Measurements from ENCODE around the gene TFE3. TPM values are rescaled to one million over a fixed set of nuclear protein-coding genes. Genes with fewer than 3 reads are reported as not detected.

TFE3 gene
- total and polyA plus RNA-seq, 10 of the 15 experiments (the other 5 are each of a cell fraction or from before 2014, with no cell fraction given): 3.5 to 20.4 (median 11.6) TPM

- TF ChIP-seq BCL11A (IDR thresholded peaks at IDR 0.05; ENCODE audit: low read depth, low read length) (no peak), SUPT20H (IDR thresholded peaks at IDR 0.05; ENCODE audit: borderline replicate concordance, control insufficient read depth, low read depth, low read length) (no peak), CTCF (IDR thresholded peaks at IDR 0.05 in 2 of 3, conservative IDR thresholded peaks at IDR 0.05 in 1 of 3; ENCODE audit: control insufficient read depth in 2 of 3, extremely low read depth in 1 of 3, insufficient read depth in 1 of 3, low read depth in 3 of 3, low read length in 3 of 3) (no peak), SIN3A (IDR thresholded peaks at IDR 0.05; ENCODE audit: low read depth, low read length) (no peak), PAX8 (IDR thresholded peaks at IDR 0.05) (no peak), KLF5 (IDR thresholded peaks at IDR 0.05; ENCODE audit: partially characterized antibody) (peak; percentile 98), SP1 (IDR thresholded peaks at IDR 0.05; ENCODE audit: low read depth, low read length) (no peak), YBX1 (IDR thresholded peaks at IDR 0.05) (no peak), SMC3 (IDR thresholded peaks at IDR 0.05; ENCODE audit: borderline replicate concordance, low read length) (no peak), CEBPZ (IDR thresholded peaks at IDR 0.05; ENCODE audit: low read depth, low read length) (no peak), MTA3 (IDR thresholded peaks at IDR 0.05; ENCODE audit: borderline replicate concordance, low read length) (no peak), MEF2B (IDR thresholded peaks at IDR 0.05; ENCODE audit: partially characterized antibody, poor library complexity, severe bottlenecking) (no peak), PKNOX1 (IDR thresholded peaks at IDR 0.05) (peak; percentile 80), BMI1 (IDR thresholded peaks at IDR 0.05; ENCODE audit: borderline replicate concordance) (no peak), LARP7 (IDR thresholded peaks at IDR 0.05) (no peak), CHD1 (IDR thresholded peaks at IDR 0.05; ENCODE audit: low read depth, low read length) (peak; percentile 97), FOXK2 (IDR thresholded peaks at IDR 0.05) (peak; percentile 97), ZNF592 (IDR thresholded peaks at IDR 0.05) (no peak), WRNIP1 (IDR thresholded peaks at IDR 0.05; ENCODE audit: borderline replicate concordance, low read depth, low read length) (no peak), HCFC1 (IDR thresholded peaks at IDR 0.05; ENCODE audit: low read length) (no peak), RB1 (IDR thresholded peaks at IDR 0.05; ENCODE audit: borderline replicate concordance) (no peak)
Measured at GRCh38 chrX:49002091-49002935, 40.8 kb downstream of the TFE3 start, which contains the start of gene GRIPAP1 (continued).

Measured in GM12878 (cell line).